Testis (tissue), 2 donors: Measurements from ENCODE around the gene NAB2.

Experiments
- CTCF ChIP-seq, 3 experiments: fragments of 450-650 bp in 2 of 3; fragments of 200-600 bp in 1 of 3; sonication (generic) in 1 of 3; IDR thresholded peaks; one replicate each; pipeline ENCODE4 v1.5.1; 2016 to 2019; ENCODE audit warnings: antibody characterized with exemption in 3 of 3, mild to moderate bottlenecking in 2 of 3, moderate library complexity in 1 of 3
- POLR2A ChIP-seq: fragments of 450-650 bp; IDR thresholded peaks from one replicate; pipeline ENCODE4 v1.6.1; 2017; ENCODE audit warnings: antibody characterized with exemption, mild to moderate bottlenecking, moderate library complexity

- TF ChIP-seq CTCF (IDR thresholded peaks at IDR 0.05) = no peak
- TF ChIP-seq POLR2A = no peak
Measured at GRCh38 chr12:57126061-57126460, 37.1 kb downstream of the NAB2 start.
